ENCODE data around the gene MTNR1A.

MTNR1A gene

DNA sequence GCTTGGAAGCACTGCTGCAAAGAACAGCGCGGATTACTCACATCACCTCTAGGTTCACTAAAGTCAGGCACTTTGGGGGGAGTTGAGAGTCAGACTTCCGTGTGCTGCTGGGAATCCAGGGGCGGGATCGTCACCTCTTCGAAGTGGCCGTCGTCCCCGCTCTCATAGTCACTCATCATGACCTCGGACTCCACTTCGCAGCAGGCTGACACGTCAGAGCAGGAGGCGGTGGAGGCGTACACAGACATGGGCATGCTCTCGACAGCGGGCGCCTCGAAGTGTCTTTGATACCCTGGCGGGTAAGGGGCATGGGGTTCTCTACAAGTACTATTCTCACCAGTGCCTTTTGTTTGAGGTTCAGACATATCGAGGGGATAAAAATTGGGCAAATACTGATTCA, 33.1 kb upstream of the MTNR1A start:
- peaks cover 95% of the 10 kb centered on the region for H3K27me3 ChIP-seq (ENCODE audit: insufficient read depth, low read depth, severe bottlenecking)
- no peaks in the 10 kb centered on the region for H3K36me3 ChIP-seq
- no peak for TF ChIP-seq CTCF (IDR thresholded peaks at IDR 0.05; ENCODE audit: low read depth, low read length)
- no peak for DNase-seq
- H3K27ac ChIP-seq: no peak overlapping the region
- peaks cover 2% of the 10 kb centered on the region for H3K9me3 ChIP-seq (ENCODE audit: severe bottlenecking)
- no peak overlapping the region for H3K4me3 ChIP-seq (ENCODE audit: low read depth, low read length)

GRCh38 chr4:186587416-186588018, 32.1 kb upstream of the MTNR1A start:
- Histone ChIP-seq H3K4me3 (ENCODE audit: low read depth, low read length) (no peak overlapping the region), H3K27me3 (ENCODE audit: insufficient read depth, low read depth, severe bottlenecking) (peaks cover 95% of the 10 kb centered on the region), H3K9me3 (ENCODE audit: severe bottlenecking) (no peaks in the 10 kb centered on the region), H3K36me3 (no peaks in the 10 kb centered on the region), H3K27ac (no peak overlapping the region)
- TF ChIP-seq CTCF (IDR thresholded peaks at IDR 0.05; ENCODE audit: low read depth, low read length): peak; percentile 70
- DNase-seq: peak; percentile 54

DNA sequence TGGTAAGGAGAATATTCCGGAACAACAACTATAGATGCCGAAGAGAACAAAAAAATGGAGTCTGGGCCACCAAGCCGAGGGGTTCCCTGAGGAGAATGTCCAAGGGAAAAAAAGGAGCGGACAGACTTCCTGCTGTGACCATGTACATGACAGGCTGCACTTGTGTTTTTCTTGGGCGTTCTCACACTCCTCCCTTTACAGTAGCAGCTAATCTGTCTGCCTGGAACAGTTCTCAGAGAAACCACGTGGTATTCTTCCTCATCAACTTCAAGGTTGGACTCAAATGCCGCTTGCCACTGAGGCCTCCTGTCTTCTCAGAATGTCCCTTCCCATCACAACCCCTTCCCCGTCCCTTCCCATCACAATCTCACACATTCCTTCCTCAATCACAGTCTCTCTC, 30.8 kb upstream of the MTNR1A start:
- Histone ChIP-seq H3K27me3 (ENCODE audit: insufficient read depth, low read depth, severe bottlenecking) (peaks cover 86% of the 10 kb centered on the region), H3K27ac (no peak overlapping the region), H3K9me3 (ENCODE audit: severe bottlenecking) (no peaks in the 10 kb centered on the region), H3K36me3 (no peaks in the 10 kb centered on the region), H3K4me3 (ENCODE audit: low read depth, low read length) (no peak overlapping the region)
- no peak for TF ChIP-seq CTCF (IDR thresholded peaks at IDR 0.05; ENCODE audit: low read depth, low read length)
- DNase-seq: no peak

GRCh38 chr4:186584912-186585311, 29.5 kb upstream of the MTNR1A start:
- H3K27me3 ChIP-seq (ENCODE audit: insufficient read depth, low read depth, severe bottlenecking): peaks cover 85% of the 10 kb centered on the region
- no peaks in the 10 kb centered on the region for H3K36me3 ChIP-seq
- H3K4me3 ChIP-seq (ENCODE audit: low read depth, low read length): no peak overlapping the region
- no peaks in the 10 kb centered on the region for H3K9me3 ChIP-seq (ENCODE audit: severe bottlenecking)
- TF ChIP-seq CTCF (IDR thresholded peaks at IDR 0.05; ENCODE audit: low read depth, low read length): no peak
- no peak for DNase-seq
- H3K27ac ChIP-seq: no peak overlapping the region

DNA sequence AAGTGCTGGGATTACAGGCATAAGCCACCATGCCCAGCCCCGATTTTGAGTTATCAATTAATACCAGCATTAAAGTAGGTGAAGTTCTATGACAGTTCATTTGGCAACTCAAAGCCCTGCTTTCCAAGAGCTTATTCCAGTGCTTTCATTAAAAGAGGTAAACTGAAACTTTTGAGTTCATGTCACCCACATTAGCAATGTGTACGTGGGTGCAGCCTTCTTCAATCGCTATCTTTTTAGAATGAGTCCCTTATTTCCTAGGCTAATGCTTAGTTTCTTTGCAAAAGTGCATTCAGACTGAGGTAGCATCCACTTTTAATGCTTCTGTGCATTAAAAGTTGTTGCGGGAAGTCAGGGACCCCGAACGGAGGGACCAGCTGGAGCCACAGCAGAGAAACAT, 26.1 kb upstream of the MTNR1A start:
- no peak for TF ChIP-seq CTCF (IDR thresholded peaks at IDR 0.05; ENCODE audit: low read depth, low read length)
- peaks cover 88% of the 10 kb centered on the region for H3K27me3 ChIP-seq (ENCODE audit: insufficient read depth, low read depth, severe bottlenecking)
- no peak overlapping the region for H3K4me3 ChIP-seq (ENCODE audit: low read depth, low read length)
- H3K9me3 ChIP-seq (ENCODE audit: severe bottlenecking): no peaks in the 10 kb centered on the region
- H3K27ac ChIP-seq: no peak overlapping the region
- H3K36me3 ChIP-seq: no peaks in the 10 kb centered on the region
- no peak for DNase-seq

DNA sequence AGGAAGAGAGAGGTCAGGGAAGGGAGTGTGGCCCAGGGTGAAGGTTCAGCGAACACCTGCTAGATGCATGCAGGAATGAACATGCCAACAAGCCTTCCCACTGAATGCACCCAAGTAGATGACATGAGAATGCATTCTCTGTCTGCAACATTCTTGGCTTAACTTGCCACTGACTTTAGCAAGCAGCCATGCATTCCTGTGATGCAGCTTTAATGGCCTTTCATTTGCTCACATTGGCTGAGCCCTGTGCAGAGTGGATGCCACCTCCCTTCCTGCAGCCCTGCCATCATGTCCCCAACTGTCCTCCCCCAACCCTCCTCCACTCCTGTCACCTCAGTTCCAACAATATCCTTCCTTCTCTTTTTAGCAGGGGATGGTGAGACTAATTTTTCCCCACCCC, 25.3 kb upstream of the MTNR1A start:
- no peak for TF ChIP-seq CTCF (IDR thresholded peaks at IDR 0.05; ENCODE audit: low read depth, low read length)
- H3K27ac ChIP-seq: no peak overlapping the region
- no peak for DNase-seq
- no peaks in the 10 kb centered on the region for H3K36me3 ChIP-seq
- no peaks in the 10 kb centered on the region for H3K9me3 ChIP-seq (ENCODE audit: severe bottlenecking)
- H3K27me3 ChIP-seq (ENCODE audit: insufficient read depth, low read depth, severe bottlenecking): peaks cover 88% of the 10 kb centered on the region
- H3K4me3 ChIP-seq (ENCODE audit: low read depth, low read length): no peak overlapping the region
